Omental fat pad (tissue), 4 donors: ENCODE measurements around the gene PTPN14. TPM values are rescaled to one million over a fixed set of nuclear protein-coding genes. Genes with fewer than 3 reads are reported as not detected.

Source experiments
- ATAC-seq: fragments of 150-250 bp; one replicate; pipeline ENCODE4 v1.9.1; 2016; ENCODE audit warnings: mild to moderate bottlenecking, moderate library complexity; ENCODE audit not compliant: low FRiP score
- DNase-seq: peaks from one replicate; pipeline ENCODE4 v3.0.0-alpha.2; 2019; ENCODE audit warnings: low spot score
- total RNA-seq, 4 donors: library from RNA; depleted of rRNA; stranded (reverse); fragments of >200 nt; gene quantifications; one replicate each; pipeline ENCODE4 v1.1.0, GENCODE V29; 2016
- TF ChIP-seq, protein P1 (sequence below), 3 donors: fragments of 450-650 bp; IDR thresholded peaks; one replicate each; pipeline ENCODE4 v1.5.1; 2016 to 2017; ENCODE audit warnings: antibody characterized with exemption in 3 of 3, mild to moderate bottlenecking in 3 of 3, moderate library complexity in 2 of 3

Gene PTPN14
- total RNA-seq, 4 donors from 2014 or later: 27.1 to 39.1 (median 35.7) TPM

DNA sequence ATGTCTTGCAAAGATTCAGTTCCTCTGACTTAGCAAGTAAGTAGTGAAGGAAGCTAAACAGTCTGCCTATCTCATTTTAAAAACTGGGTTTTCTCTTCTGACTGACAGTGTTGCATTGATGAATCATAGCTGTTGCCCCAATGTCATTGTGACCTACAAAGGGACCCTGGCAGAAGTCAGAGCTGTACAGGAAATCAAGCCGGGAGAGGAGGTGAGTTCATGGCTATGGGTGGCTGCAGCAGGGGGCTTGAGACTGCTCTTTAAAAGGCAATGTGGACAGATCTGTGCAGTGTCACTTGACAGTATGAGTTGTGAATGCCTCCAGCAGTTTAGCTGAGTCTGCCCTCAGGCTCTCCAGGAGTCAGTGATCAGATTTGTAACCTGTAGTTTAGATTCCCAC lies 223.9 kb downstream of the PTPN14 start:
- DNase-seq (no peak), ATAC-seq (no peak)
- TF ChIP-seq, protein P1, sequence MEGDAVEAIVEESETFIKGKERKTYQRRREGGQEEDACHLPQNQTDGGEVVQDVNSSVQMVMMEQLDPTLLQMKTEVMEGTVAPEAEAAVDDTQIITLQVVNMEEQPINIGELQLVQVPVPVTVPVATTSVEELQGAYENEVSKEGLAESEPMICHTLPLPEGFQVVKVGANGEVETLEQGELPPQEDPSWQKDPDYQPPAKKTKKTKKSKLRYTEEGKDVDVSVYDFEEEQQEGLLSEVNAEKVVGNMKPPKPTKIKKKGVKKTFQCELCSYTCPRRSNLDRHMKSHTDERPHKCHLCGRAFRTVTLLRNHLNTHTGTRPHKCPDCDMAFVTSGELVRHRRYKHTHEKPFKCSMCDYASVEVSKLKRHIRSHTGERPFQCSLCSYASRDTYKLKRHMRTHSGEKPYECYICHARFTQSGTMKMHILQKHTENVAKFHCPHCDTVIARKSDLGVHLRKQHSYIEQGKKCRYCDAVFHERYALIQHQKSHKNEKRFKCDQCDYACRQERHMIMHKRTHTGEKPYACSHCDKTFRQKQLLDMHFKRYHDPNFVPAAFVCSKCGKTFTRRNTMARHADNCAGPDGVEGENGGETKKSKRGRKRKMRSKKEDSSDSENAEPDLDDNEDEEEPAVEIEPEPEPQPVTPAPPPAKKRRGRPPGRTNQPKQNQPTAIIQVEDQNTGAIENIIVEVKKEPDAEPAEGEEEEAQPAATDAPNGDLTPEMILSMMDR (IDR thresholded peaks at IDR 0.05): no peak

DNA sequence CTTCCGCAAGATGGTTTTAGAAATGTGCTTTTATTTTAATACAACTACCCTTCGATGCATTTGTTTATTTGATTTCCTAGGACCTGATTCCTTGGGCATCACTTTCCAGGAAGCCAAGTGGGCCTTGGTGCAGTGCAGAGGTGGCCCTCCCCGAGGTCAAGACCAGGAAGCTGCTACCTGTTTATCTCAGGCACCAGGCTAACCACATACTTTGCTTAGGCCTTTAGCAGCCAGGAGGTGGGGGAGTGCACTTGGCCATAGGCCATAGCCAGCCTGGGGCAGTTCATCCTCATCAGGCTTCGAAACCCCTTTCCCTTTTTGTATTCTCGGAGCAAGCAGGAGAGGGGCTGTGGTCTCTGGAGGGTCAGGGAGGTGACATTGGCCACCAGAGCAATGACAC lies 225.0 kb downstream of the PTPN14 start:
- DNase-seq: no peak
- no peak for ATAC-seq
- TF ChIP-seq, protein P1 (IDR thresholded peaks at IDR 0.05): no peak

DNA sequence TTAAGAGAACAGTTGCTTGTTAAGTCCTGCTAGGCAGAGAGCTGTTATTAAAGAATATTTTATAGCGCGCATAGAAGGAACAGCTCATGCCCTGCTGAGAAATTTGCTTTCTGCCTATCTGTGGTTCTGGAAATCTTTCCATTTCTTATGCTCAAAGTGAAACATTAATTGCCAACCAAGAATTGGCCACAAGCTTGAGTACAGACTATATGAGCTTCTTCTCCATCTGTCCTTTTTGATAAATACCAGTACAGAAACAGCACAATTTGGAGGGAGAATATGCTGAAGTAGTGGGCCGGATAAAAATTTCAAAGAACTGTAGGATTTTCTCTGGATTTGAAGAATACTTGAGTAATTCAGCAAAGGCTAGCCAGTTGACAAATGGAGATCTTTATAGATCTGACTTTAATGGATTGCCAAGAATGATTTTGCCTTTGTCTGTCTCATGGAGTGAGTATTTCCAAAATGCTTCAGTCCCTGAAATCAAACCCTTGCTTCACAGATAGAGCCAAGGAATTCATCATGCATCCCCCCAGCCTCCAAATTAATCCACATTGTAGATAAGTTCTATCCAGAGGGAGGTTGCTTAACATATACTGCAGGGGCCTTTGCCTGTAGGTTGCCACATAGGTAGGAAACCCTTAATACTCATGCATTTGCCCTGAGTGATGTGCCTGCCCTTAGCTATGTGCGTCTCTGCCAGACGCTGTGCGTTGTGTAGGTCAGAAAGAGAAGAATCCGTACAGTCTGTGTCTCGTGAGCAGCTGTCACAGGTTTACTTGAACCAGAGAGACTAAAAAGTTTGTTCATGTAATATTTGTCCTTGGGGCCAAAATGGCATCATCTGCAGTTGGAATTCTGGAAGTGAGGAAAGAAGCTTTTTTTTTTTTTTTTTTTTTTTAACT lies 226.3 kb downstream of the PTPN14 start:
- ATAC-seq: no peak
- DNase-seq: no peak
- TF ChIP-seq, protein P1 (IDR thresholded peaks at IDR 0.05): no peak

DNA sequence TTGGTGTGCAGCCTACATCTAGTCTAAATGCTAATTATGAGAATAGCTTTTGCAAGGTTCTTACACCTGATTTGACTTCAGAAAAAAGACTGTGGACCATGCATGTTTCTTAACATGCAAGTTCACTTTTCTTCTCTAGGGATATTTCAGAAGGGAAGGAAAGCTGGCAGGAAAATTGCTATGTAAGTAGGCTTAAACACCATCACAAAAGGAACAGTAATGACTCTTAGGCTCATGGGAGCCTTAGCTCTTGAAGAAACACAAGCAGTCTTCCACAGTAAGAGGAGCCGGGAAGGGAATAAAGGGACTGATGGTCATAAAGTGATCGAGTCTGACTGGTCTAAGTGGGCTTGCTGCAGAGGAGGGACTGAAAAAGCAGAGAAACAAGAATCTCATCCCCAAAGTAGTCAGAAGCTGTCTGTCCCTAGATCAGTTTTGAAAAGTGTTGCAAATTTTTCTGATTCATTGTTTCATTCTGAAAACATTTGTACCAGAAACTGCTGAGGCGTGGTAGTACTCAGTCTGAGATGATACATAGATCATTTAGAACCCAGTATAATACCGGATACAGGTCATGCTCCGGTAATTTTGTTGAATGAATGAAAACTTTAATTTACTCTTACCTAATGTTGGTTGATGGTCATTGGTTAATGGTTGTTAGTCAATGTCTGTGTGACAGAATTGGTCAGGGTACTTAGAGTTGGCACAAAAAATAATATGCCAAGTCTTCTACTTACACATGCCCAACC lies 229.5 kb downstream of the PTPN14 start:
- TF ChIP-seq, protein P1 (IDR thresholded peaks at IDR 0.05): no peak
- DNase-seq (no peak), ATAC-seq (no peak)

DNA sequence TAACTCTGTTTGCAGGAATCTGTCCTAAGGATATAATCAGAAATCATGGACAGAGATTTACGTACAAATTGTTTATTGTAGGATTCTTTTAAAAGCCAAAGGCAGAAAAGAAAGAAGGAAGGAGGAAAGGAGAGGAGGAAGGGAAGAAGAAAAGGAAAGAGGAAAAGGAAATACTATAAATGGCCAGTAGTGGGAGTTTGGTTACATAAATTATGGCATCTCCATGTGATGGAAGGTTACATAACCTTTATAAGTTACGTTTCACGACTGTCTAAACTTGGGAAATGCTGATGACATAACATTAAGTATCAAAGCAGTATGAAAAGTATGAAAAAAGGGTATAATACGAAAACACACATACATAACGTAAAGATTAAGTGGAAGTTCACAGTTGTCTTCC lies 231.5 kb downstream of the PTPN14 start:
- DNase-seq (no peak), ATAC-seq (no peak)
- TF ChIP-seq, protein P1 (IDR thresholded peaks at IDR 0.05): no peak

DNA sequence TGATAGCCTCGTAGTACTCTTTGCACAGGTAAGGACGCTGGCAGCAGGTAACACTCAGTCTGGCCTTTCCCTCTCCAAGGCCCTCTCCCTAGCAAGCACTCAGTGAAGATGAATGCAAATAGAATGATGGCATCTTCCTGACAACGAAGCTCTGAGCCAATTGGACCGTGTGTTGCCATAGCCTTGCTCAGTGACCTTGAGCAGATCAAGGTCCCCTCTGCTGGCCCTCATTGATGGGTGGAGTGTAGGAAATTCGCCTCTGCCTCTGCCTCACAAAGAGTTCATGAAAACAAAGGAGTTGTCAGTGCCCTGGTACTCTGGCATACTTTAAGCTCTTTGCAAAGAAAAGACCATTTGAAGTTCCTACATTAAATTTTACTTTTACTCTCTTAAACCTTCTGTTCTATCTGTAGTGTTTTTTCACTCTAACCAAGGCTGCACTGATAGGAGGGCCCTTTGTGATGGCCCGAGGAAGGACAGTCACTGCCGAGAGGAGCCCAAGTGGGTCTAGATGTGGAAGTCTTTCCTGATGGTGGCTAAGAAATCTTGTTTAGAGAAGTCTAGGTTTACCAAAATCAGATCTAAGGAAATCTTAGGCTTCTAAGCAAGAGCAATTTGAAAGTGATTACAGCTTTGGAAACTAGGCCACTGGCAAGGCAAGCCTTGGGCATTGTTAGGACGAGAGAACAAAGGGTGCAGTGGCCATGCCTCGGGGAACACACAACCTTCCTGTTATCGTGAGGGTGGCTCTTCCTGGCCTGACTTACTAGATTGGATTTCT lies 232.3 kb downstream of the PTPN14 start:
- DNase-seq (no peak), ATAC-seq (no peak)
- TF ChIP-seq, protein P1 (IDR thresholded peaks at IDR 0.05): no peak
